ENCODE data around the gene LDLRAD3.
"Not testable (repeated sequence)": the region's sequence is repeated elsewhere in the genome, so short reads cannot be mapped to it uniquely, and the experiment has no call there.

Gene LDLRAD3

DNA sequence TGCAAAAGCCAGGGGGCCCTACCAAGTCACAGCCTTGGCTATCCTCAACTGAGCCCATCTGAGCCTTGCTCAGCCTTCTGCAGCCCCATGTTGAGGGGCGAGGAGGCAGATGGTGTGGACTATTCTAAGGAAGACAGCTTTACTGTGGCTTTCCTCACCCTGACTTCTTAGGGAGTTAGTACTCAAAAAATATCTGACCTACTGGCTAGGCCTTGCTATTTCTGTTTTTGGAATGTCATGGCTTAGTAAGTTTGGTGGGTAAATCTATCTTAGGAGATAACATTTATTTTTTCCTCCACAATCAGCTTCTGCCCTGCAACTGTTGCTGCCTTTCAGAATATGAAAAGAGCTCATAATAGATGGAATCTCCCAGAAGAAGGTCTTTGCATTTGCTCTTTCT, 80.9 kb downstream of the LDLRAD3 start:
- no peak for DNase-seq

DNA sequence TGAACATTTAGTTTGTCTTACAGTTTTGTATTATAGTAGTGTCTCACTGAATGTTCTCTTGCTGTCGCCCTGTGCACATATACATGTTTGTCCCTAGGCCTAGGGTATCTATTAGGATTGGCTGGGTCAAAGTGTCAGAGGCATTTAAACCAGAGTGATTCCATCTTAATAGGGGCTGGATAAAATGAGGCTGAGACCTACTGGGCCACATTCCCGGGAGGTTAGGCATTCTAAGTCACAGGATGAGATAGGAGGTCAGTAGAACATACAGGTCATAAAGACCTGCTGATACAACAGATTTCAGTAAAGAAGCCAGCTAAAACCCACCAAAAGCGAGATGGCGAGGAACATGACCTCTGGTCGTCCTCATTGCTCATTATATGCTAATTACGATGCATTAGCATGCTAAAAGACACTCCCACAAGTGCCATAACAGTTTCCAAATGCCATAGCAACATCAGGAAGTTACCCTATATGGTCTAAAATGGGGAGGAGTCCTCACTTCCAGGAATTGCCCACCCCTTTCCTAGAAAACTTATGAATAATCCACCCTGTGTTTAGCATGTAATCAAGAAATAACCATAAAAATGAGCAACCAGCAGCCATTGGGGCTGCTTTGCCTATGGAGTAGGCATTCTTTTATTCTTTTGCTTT, 82.6 kb downstream of the LDLRAD3 start:
- no peak for DNase-seq

DNA sequence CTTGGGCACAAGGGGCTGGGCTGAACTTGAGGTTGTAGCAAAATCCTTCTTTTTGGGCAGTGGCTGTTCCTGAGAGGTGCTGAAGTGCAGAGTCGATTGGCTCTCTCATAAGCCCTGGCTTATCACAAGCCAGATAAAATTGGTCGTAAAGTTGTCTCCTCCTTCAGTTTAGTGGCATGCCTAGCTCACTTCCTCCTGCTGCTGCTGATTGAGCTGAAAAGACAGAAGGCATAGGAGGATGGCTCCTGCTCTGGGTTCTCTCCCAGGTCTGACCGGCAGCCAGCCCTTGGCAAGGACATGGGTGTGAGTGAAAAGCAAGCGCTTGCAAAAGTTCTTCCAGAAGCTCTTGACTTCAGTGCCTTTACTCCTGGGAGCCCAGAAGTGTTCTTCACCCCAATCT, 83.9 kb downstream of the LDLRAD3 start:
- no peak for DNase-seq

DNA sequence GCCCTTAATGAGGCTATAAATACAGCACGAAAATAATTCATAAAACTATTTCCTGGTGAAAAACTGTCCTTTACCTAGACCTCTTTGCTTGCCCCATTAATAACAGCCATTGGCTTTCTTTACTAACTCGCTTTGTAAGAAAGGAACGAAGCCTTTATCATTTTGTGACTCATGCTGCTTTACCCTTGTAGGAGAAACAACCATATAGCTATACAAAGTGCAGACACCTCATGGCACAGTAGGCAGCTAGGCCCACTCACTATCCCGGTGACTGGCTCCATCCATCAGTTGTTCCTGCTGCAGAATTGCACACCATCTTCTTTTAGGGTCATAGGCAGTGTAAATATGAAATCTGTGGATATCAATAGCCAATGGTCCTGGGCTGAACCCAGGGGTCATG, 85.8 kb downstream of the LDLRAD3 start:
- DNase-seq: no peak

DNA sequence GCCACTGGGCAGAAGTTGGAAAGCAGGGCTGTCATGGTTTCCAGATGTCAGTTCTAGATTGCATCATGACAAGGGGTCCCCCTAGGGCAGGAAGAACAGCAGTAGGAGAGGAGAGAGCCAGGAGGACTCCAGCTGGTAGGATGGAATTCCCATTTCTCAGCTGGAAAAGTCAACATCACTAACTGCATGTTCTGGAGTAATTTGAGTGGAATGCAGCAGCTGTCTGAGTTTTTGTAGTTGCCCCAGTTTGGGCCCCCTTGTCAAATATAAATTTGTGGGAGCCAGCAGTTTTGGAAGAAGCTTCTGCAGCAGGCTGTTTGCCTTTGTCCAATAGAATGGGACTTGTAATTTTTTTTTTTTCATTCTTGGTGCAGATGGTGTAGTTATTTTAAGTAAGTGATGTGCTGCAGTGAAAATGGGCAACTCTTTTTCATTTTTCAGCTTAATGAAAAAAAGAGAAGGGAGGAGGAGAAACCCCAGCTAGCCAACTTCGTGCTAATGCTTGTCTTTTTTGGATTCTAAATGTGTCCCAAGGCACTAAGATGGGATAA, 86.9 kb downstream of the LDLRAD3 start:
- DNase-seq: no peak

DNA sequence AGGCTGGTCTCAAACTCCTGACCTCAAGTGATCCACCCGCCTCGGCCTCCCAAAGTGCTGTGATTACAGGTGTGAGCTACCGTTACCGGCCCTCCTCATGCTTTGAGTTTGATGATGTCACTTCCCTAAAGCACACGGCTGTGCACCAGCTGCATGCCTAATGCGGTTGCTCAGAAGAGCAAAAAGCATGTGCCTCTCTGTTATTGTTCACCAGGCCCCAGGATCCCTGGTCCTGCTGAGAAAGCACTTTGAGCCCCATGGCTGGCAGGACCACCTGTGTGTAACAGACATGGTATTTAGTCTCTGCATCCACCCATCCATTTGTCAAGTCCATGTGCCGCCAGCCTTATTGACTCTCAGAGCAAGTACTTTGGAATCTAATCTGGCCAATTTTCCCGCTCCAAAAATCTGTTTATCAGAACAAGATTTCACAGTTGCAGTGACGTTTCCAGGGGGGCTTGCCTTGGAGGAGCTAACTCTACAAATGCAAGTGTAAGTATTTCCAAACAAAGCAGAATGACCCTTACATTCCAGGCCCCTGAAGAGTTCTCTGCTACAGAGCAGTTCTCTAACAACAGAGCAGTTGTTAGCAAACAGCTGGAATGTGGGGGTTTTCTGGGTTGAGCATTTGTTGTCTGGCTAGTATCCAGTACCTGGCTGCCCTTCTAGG, 89.4 kb downstream of the LDLRAD3 start:
- DNase-seq: no peak

DNA sequence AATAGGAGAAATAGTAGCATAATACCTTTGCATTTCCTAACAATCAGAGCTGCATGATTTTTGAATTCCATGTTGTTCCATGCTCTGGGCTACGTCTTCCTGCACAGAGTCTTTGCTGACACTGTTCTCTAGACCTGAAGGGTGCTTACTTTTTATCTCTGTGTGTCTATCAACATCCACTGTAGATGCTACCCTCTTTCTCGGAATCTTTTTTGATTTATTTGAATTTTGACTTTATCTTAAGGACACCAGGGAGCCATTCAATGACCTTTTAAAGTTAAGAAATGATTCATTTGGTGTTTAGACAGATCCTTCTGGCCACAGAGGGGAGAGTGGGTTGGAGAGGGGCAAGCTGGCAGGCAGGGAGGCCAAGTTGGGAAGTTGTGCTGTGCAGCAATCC, 90.1 kb downstream of the LDLRAD3 start:
- DNase-seq: no peak

DNA sequence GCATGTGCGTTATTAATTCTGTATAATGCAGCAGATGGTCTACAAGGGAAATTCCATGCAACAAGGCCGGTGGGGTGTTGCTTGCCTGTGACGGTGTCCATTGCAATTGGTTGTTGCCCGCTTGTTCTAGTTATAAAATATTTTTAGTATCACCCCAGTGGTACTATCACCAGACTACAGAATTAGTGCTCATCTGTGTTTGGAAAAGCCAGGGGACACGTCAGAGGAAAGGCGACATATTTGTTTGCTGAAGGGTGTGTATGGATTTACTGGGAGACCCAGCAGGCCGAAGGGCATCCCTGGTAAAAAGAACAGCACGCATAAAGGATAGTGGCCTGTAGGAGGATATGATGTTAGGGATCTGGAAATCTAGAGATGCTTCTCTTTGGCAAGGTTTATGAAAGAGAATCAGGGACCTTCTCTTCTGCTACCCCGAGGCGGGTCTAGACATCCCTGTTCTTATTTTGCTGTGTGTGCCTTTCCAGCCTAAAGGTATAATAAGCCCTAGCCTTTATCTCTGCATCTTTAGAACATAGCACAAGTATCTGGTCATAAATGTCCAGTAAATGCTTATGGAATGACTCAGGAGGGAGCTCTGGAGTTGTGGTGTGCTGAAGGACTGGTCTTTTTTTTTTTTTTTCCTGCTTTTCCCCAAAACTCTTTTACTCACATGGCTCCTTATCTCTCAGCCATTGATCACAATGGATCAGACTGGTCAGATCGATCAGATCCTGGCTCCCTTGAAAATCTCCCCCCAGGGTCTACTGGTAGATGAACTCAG, 90.9 kb downstream of the LDLRAD3 start:
- no peak for DNase-seq

DNA sequence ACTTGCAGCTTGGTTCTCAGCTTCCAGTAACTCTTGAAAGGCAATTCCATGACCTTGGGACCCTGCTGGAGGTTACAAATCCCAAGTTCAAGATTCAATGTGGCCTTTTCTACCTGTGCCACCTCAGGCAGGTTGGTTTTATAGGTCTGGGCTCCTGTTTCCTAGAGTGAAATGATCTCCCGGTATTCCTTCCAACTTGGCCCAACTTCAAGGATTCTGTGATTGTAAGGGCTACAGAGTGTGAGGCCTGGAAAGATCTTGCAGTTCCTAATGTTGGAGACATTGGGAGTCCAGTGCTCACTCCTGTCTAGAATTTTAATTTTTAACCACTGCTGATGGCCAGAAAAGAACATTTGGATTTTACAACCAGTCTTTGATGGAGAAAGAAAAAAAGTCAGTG, 91.6 kb downstream of the LDLRAD3 start:
- DNase-seq: no peak

DNA sequence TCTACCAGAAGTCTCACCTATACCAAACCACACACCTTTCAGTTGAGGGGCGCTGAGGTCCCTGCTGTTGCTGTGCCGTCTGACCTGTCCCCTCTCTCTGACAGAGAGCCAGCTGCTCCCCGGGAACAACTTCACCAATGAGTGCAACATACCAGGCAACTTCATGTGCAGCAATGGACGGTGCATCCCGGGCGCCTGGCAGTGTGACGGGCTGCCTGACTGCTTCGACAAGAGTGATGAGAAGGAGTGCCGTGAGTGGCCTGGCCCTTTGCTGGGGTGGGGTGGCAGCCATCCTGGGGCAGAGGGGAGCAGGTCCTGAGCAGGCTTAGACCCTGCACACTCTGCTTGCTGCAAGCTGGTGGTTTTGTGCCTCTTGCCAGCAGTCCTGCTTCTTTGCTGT, 92.1 kb downstream of the LDLRAD3 start:
- no peak for DNase-seq

DNA sequence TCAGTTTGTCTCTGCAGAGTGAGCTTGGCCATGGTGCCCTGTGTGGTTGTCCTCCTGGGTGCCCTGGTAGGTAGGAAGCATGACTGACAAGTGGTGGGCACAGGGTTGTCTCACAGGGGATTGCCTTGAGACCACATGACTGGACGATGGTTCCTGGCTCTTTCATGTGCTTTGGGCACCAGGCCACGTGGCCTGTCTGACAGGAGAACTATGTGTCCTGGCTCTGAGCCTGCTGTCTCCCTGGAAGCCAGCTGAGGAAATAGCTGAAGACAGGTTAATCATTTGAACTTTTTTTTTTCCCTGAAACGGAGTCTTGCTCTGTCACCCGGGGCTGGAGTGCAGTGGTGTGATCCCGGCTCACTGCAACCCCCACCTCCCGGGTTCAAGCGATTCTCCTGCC, 93.2 kb downstream of the LDLRAD3 start:
- no peak for DNase-seq

DNA sequence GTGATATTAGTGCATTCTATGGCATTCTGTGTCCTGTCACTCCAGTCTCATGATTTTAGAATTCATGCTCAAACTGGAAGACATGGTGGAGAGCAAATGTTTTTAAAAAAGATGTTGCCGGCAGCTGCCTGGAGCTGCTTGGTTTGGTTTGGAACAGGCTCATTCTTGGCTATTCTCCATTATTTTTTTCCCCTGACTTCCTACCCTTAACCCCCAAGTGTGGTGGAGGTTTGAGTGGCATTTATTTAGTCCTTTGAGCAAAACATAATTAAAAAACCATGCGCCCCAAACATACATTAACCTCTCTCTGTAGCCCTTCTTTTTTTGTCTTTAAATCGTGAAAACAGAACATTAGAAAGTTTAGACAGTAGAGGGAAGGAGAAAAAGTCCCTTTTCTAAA, 94.7 kb downstream of the LDLRAD3 start:
- no peak for DNase-seq

DNA sequence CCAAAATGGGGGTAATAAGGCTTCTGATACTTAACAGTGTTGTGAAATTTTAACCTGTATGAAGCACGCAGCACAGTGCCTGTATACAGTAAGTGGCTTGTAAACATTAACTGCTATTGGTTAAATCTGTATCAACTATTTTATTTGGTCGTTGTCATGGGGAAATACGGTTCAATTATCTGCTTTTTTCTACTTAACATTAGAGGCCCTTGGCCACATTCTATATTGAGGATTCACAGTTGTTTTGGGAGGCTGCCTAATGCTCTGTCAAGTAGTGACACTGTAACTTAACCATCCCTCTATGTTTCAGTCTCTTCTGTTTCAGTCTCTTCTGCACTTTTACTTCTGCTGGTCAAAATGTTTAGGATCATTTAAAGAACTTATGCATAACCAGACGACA, 95.6 kb downstream of the LDLRAD3 start:
- DNase-seq: no peak

DNA sequence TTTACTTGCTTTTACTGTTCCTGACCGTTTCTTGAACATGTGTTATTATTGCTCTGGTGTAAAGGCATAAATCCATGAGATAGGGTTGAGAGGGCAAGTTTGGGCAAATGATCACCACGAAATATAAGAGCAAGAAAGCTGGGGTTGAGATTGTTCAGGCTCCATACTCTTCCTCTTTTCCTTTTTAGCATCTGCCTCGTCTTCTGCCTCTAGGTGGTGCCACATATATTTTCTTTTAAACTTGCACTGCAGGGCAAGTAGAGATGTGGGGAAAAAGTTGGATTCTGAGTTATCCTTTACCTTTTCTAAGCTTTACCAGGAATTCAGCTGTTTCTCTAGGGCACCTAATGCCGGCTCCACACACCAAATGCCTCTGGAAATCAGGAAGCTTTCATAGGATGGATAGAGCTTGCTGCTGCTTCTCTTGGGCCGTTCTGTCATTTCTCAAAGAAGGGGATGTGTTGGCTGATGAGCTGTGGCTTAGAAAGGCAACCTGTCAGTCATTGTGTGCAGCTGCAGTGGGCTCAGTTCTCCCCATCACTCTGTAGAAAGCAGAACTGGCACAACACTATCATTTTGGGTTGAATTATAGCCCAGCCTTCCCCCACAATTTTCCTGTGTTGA, 98.2 kb downstream of the LDLRAD3 start:
- peak; percentile 29 for DNase-seq

DNA sequence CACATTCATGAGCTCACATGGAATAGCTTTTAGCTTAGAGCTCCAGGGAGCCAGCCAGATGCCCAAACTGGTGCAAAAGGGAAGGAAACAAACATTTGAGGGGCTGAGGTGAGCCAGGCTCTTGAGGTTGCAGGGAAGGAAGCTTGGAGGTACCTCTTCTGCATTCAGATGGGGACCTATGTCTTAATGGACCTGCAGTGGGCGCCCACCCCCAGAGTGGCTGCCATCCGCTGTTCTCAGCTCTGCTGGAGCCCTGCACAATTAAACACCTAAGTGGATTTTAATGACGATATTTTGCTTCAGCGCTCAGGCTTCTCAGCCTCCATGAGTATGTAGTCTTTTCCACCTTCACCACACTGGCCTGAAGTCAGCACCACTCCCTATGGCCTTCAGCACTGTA, 100.8 kb downstream of the LDLRAD3 start:
- DNase-seq: no peak

DNA sequence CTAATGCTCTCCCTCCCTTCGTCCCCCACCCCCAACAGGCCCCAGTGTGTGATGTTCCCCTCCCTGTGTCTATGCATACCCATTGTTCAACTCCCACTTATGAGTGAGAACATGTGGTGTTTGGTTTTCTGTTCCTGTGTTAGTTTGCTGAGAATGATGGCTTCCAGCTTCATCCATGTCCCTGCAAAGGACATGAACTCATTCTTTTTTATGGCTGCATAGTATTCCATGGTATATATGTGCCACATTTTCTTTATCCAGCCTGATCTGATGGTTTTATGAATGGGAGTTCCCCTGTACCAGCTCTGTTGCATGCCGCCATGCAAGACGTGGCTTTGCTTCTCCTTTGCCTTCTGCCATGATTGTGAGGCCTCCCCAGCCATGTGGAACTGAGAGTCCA, 102.1 kb downstream of the LDLRAD3 start:
- DNase-seq: not testable (repeated sequence)

DNA sequence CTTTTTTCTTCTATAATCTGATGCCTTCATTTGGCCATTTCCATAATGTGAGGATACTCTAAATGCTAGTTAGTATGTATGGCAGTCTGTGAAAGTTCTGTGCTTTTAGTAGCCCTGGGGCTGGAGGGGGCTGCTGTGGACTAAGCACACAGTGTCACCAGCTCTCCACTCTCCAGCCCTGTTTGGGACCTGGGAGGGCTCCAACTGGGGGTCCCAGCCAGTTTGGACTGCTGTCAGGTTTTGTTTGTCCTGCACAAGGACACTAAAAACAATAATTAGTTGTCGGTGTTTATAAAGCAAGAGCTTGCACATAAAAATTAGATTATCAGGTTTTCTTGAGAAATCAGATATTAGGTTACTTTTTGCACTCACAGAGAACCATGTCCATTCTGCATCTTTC, 103.1 kb downstream of the LDLRAD3 start:
- no peak for DNase-seq

DNA sequence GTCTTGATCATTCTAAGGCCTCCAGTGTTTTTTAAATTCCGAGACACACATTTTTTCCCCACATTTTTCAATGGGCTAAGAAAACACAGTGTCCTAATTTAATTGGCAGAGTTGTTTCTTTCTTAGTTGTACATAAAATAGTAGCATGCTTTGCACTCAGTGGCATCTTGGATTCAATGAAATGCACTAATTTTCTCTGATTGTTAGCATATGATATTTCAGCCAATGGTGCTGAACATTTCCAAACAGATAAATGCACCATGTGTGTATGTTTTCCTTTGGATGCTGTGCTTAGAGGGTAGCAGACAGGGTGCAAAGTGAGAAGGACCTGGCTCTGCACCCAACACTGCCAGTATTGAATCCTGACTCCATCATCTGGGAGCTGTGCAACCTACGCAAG, 103.5 kb downstream of the LDLRAD3 start:
- DNase-seq: no peak

DNA sequence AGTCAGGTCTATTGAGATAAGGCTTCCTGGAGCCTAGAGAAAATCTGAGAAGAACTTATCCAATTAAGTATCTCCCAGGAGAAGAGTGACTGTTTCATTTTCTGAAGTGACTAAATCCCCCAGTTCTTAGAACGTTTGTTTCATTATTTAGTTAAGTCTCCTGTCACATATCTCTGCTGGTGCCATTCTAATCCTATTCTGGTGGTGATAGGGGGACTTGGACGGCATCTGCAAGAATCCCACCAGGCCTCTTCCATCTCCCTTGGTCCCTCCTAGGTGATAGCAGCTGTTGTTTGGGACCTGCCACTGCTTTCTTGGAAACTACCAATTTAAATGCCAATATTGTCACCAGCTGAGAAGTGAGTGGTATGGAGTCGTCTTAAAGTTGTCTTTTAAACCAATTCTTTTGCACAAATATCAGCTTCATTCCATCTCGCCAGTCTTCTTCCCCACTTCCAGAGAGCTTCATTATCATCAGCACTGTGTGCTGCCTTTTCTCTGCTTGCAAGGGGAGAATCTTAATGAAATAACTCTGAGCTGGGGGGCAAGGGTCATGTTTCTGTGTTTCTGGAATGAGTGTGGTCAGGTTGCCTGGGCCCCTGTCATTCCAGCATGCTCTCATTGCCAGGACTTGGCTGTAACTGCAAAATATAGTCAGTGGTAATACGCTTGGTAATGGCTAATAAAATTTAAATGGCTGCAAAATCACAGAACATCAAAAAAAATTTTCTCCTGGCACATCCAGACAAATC, 104.8 kb downstream of the LDLRAD3 start:
- DNase-seq: no peak

DNA sequence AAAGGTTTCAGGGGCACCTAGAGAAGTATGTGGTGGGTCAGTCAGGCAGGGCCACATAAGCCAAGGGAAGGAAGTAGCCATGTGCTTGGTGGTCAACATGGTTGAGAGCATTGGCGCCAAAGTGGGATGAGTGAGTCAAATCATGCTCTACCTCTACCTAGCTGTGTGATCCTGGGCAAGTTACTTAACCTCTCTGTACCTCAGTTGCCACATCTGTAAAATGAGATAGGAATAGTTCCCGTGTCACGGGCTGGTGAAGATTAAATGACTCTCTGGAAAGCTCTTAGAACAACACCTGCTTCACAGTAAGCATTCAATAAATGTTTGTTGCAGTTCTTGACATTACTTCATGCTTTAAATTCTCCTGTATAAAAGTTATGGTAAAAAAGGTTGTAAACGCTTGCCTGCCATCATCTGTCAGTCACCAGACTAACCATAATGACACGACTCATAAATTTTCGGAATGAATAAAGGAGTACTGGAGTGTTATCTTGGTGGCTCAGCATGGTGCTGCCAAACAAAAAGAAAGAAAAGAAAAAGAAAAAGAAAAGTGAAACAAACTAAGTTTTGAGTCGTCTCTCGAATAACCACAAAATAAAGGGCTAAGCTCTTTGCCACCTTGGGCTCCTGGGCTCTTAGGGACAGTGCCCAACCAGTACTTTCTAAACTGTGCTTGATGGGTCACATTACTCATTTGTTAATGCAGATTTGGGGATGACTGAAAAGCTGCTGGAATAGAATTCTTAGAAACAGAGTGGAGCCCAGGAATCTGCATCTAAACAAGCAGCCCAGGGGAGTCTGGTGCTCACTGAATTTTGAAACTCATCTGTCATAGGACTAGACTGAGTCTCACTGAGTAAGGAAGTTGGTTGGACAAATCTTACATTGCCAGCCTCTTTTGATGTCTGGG, 107.6 kb downstream of the LDLRAD3 start:
- DNase-seq: no peak

DNA sequence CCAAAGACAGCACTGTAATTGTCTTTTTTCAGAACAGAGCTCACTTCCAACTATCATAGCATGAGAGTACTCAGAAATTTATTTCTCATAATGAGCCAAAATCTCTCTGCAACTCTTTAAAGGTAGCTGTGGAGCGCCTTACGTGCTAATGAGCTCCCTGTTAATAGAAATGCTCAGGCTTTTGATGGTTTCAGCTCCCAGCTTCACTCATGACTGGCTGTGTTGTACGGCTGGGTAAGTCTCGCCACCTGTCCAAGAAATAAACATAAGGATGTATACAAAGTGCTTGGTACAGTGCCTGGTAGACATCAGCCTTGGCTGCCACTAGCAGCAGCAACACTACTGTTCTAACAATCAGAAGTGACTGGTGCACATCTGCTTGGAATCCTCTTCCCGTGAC, 109.4 kb downstream of the LDLRAD3 start:
- DNase-seq: no peak

DNA sequence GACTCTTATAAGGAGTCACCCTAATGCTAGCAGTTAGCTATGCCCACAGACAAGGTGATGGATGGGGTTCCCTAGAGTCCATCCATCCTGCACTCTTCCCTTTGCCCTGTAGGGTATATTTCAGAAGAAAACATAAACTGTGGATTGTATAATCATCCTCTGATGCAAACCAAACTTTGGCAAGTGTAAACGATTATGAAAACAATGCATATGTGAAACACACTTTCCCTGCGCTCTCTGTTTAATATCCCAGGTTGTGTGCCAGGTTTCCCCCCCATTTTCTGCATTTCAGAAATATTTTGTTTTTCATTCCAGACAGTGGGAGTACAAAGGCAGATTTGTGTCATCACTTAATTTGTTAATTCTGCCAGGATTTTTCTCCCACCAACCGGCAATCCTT, 110.0 kb downstream of the LDLRAD3 start:
- DNase-seq: no peak
